GM08714 (cell line): ENCODE data around the gene RPTOR.

Source experiments
- H3K4me3 ChIP-seq: fragments of 200-500 bp; sonication (Bioruptor generic); 2 replicates; pipeline ENCODE4 v1.5.1; 2014; ENCODE audit warnings: mild to moderate bottlenecking, low read length, inconsistent platforms
- ZNF274 ChIP-seq: IDR thresholded peaks from 2 replicates; pipeline ENCODE4 v1.6.1; 2012; ENCODE audit warnings: mild to moderate bottlenecking, low read depth, low read length

The RPTOR gene

DNA sequence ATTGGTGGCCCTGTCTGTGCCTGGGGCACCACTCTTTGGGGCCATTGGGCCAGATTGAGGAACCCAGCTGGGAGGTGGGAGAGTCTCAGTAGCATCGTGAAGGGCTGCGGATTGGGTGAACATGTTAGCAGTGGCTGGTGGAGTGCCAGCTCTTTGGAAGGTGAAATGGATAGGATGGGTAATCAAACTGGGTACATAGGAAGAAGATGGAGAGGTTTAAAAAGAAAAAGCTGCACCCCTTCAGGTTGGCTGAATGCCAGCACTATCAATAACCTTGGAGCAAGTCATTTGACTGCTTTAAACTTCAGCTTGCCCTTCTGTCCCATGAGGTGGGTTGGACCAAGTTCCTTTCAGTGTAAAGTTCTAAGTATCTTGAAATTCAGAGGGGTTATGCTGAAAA, 95.0 kb downstream of the RPTOR start:
- TF ChIP-seq ZNF274 = no peak
- H3K4me3 ChIP-seq = no peak overlapping the region

DNA sequence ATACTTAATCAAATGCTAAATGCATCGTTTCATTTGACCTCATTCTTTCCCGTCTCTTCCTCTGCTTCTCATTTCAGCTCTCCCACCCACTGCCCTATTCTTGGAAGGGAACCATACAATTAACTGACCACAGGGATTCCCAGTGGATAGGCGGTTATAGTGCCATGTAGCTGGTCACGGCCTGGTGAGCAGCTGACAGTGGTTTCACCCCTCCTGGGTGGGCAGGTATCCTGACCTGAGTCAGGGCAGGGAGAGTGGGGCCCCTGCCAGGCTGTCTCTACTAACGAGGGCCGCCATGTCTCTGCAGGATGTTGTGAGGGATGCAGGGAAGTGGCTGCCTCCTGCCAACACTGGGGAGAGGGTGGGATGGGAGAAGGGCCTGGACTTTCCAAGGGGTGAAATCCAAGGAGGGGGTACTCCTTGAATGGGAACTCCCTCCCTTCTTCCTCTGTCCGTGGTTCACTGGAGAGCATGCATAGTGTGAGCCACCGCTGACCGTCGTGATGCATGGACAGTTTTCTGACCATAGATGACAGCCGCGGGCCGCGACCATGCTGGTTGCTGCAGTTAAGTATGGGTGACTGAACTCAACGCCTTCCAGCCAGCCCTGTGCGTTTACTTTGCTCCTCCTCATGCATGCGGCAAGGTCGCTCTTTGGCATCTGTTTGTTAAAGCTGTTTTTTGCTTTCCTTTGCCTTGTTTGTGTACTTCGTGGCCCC, 95.9 kb downstream of the RPTOR start:
- TF ChIP-seq ZNF274 = no peak
- no peak overlapping the region for H3K4me3 ChIP-seq

- TF ChIP-seq ZNF274 = no peak
- no peak overlapping the region for H3K4me3 ChIP-seq
These were observed 98.9 kb downstream of the RPTOR start for GRCh38 chr17:80643326-80644099.

DNA sequence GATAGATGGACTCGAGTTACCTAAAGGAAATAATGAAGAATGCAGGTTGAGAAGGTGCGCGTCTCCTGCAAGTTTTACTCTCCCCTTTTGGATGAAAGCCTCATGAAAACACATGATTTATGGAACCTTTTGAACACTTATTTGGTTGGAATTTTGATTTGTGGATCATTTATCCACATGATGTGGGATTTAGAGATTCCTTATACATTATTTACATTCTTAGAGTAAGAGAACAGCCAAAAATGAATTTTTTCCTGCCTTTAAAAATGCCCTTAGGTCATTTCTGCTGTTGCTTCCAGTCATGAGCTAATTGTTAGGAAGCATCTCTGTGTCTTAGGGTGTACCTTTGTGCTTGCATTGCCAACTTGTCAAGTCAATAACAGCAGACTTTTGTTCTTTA, 99.9 kb downstream of the RPTOR start:
- no peak for TF ChIP-seq ZNF274
- no peak overlapping the region for H3K4me3 ChIP-seq

DNA sequence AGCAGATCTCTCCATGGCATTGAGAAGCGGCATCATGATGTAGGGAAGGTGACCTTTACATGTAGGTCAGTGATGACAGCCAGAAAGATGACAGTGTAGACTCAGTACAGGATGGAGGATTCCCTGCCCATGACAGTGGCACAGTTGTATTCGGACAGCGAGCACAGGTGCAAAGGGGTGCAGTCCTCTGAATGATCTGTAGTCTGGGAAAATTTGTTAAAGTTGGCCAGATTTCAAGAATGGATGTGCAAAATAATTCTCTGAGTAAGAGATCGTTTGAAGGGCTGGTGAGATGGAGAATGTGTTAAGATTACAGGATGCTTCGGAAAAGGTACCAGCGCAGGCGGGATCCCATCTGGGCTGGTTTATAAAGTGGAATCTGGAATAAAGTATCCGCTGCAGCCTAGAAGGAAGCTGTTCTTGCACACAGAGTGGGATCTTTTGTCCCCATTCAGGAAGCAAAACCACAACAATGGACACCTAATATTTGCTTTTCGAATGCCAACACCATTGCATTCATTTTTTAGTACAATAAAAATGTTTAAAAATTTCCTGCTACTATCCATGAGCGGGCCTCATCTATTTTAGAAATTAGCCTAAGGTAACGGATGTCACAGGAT, 101.2 kb downstream of the RPTOR start:
- no peak for TF ChIP-seq ZNF274
- no peak overlapping the region for H3K4me3 ChIP-seq

DNA sequence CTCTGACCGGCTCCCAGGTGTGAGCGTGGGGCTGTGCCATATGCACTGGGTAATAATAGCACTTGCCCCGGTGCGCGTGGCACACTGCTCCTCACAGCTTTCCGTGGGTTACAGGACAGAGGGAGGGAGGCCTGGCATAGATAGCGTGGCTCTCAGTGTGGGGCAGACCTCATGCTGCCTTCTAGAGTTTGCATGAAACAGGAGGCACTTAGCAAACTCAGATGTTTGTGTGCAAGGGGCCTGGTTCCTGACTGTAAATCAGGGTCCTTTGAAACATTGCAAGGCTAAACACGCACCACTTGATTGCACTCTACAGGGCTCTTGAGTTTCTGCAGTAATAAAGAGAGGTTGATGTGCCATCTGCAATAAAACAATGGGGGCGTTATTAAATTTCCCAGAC, 101.7 kb downstream of the RPTOR start:
- TF ChIP-seq ZNF274 = no peak
- H3K4me3 ChIP-seq = no peak overlapping the region

- H3K4me3 ChIP-seq = no peak overlapping the region
- no peak for TF ChIP-seq ZNF274
These were observed 103.1 kb downstream of the RPTOR start for GRCh38 chr17:80647746-80648145.

DNA sequence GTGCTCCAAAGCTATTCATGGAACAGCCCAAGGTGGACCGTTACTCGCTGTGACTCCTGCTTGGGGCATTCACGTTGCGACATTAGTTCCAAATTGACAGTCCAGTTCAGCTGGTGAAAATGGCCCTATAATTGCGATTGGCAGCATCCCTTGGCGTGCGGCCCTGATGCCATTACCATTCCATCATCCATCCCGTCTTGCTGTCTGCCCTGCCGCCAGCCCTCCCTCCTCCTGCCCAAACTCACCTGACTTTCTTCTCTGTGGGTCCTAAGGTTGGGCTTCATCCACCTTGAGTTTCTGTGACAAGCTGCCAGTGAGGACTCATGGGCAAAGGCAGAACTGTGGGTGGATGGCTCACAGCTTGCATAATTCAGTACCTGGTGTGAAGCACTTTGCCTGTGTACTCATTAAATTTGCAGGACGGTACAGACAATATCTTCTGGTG, 104.6 kb downstream of the RPTOR start:
- H3K4me3 ChIP-seq = no peak overlapping the region
- TF ChIP-seq ZNF274 = no peak

GRCh38 chr17:80649672-80650330, 105.2 kb downstream of the RPTOR start:
- TF ChIP-seq ZNF274 = no peak
- H3K4me3 ChIP-seq = no peak overlapping the region

DNA sequence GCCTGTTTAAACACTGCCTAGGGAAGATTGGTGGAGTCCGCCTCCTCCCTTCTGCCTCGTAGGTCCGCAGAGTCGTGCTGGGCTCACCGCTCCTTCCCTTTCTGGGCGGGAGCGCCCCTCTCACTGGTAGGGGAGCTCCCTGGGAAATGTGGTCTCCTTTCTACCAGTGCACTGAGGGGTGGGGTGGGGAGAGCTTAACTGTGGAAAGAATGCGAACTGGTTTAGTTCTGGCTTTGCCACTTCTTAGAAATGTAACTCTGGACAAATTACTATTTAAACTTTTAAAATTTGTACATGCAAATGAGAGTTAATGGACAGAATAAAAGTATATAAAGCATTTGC, 105.7 kb downstream of the RPTOR start:
- no peak overlapping the region for H3K4me3 ChIP-seq
- no peak for TF ChIP-seq ZNF274

GRCh38 chr17:80650751-80651518, 106.3 kb downstream of the RPTOR start:
- no peak overlapping the region for H3K4me3 ChIP-seq
- TF ChIP-seq ZNF274 = no peak

DNA sequence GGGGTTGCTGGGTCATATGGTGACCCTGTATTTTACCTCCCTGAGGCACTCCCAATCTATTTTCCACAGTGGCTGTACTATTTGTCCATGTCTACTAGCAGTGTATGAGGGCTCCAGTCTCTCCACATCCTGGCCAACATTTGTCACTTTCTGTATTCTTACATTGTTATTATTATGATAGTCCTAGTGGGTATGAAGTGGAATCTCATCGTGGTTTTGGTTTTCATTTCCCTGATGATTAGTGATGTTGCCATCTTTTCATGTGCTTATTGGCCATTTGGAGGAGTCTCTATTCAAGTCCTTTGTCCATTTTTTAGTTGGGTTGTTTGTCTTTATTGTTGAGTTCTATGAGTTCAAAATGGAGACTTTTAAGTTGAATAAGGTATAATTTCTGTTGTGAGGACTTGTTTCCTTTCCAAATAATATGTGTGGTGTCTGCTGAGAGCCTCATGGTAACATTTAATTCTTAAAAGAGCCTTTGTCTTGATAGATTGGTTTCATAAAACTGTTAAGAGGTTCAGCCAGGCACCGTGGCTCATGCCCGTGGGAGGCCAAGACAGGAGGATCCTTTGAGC, 108.2 kb downstream of the RPTOR start:
- H3K4me3 ChIP-seq = no peak overlapping the region
- no peak for TF ChIP-seq ZNF274

- H3K4me3 ChIP-seq = no peak overlapping the region
- TF ChIP-seq ZNF274 = no peak
These were observed 109.2 kb downstream of the RPTOR start for GRCh38 chr17:80653856-80654255.
